GM12873 (cell line): ENCODE data around the gene ZBTB40.

Experiments used
- CTCF ChIP-seq: IDR thresholded peaks from 2 replicates; pipeline ENCODE4 v1.5.1; 2012; ENCODE audit warnings: low read depth, mild to moderate bottlenecking, moderate library complexity, low read length, control low read depth; ENCODE audit not compliant: insufficient read depth; ENCODE audit errors: missing control alignments

ZBTB40 gene

GRCh38 chr1:22461100-22461499 is 9.4 kb downstream of the ZBTB40 start:
- no peak for TF ChIP-seq CTCF

- no peak for TF ChIP-seq CTCF
Observed at GRCh38 chr1:22461678-22462527, 10.3 kb downstream of the ZBTB40 start.

- TF ChIP-seq CTCF = no peak
Observed at GRCh38 chr1:22462928-22463327, 11.3 kb downstream of the ZBTB40 start.

- TF ChIP-seq CTCF = no peak
Observed at GRCh38 chr1:22465015-22465565, 13.4 kb downstream of the ZBTB40 start.

- TF ChIP-seq CTCF = no peak
Observed at GRCh38 chr1:22465671-22466070, 14.0 kb downstream of the ZBTB40 start.

DNA sequence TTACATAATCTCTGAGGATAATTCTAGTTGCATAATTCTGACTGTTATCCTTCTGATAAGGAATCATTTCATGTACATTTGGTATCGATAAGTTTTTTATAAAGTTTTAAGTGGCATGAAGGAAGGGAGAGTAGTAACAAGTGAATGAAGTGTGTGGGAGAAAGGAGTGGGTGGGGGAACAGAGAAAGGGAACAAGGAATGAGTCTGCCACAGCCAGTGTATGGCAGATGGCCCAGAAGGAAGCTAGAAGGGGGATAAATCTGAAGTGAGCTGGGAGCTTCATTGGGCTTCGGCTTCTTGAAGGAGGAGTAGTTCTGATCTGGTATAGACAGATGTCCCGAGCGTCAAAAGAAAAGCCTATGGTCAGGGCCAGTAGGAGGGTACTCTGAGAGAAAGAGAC is 18.6 kb downstream of the ZBTB40 start:
- no peak for TF ChIP-seq CTCF

GRCh38 chr1:22471078-22471477 is 19.4 kb downstream of the ZBTB40 start:
- TF ChIP-seq CTCF = no peak
